ENCODE measurements around the gene PGD. TPM values are rescaled to one million over a fixed set of nuclear protein-coding genes. Genes with fewer than 3 reads are reported as not detected.

The PGD gene
- total and polyA plus RNA-seq, 10 of the 15 experiments (the other 5 are each of a cell fraction or from before 2014, with no cell fraction given) = 108 to 262 (median 171) TPM

DNA sequence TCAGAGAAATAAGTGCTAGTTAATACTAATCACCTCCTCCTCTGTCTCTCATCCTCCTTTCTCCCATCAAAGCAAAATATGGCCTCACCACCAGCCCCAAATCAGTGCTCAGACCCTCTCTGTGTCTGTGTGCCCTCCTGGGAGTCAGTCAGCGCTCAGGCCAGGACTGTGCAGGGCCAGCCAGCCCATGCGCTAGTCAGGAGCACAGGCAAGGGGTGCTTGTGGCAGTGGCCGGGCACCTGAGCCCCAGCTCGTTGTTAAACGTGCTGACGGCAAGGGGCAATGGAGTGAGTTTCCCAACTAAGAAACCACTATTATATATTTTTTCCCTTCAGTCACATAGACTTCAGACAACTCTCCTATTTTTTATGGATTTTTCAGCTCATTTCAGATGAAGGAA is 19.2 kb upstream of the PGD start:
- POLR2A ChIA-PET = no interaction called here
- WGBS (ENCODE audit: insufficient coverage, insufficient replicate concordance, low lambda C conversion rate, missing lambda C conversion rate) = 80% methylated on average over 6 of the region's 6 CpGs
- peaks cover 6% of the 10 kb centered on the region for H3K4me1 ChIP-seq (ENCODE audit: control insufficient read depth, insufficient read depth, low read length)
- H3K79me2 ChIP-seq (ENCODE audit: control insufficient read depth, insufficient read depth, low read length) = no peaks in the 10 kb centered on the region
- in situ Hi-C loops (cut with MboI) (no loop called here), intact Hi-C loops (cut with micrococcal nuclease; ENCODE audit: unreplicated experiment) (no loop called here)
- CTCF ChIA-PET = interaction anchor here (1.1 kb wide), 1 partner anchor 50 kb away, joined by 5 read pairs; the partner anchor contains the start of gene CENPS
- SMC1A ChIA-PET (ENCODE audit: uncharacterized antibody, unreplicated experiment) = no interaction called here
- no TSS peak for BruUV-seq (replicated peaks)
- H3K9me3 ChIP-seq (replicated peaks; ENCODE audit: control insufficient read depth, insufficient read depth, low read length) = no peaks in the 10 kb centered on the region
- no peaks in the 10 kb centered on the region for H3K27me3 ChIP-seq (replicated peaks in 1 of 2; ENCODE audit: control insufficient read depth in 2 of 2, insufficient read depth in 2 of 2, low read length in 1 of 2)
- peaks cover 0 to 2% of the 10 kb centered on the region in 2 experiments; a peak in 1 of 4 replicates for H3K36me3 ChIP-seq (ENCODE audit: control insufficient read depth in 2 of 2, insufficient read depth in 2 of 2, low read length in 1 of 2)
- no peaks in the 10 kb centered on the region for H4K20me1 ChIP-seq (ENCODE audit: control insufficient read depth, insufficient read depth)
- H2AFZ ChIP-seq (ENCODE audit: control insufficient read depth, low read depth, low read length) = no peak overlapping the region
- no peak overlapping the region for H3K4me2 ChIP-seq (ENCODE audit: control insufficient read depth, insufficient read depth)
- FAIRE-seq (no peak), ATAC-seq (no peak), DNase-seq (ENCODE audit: low read depth, low spot score) (no peak)
- no peak overlapping the region for H3K9ac ChIP-seq (ENCODE audit: control insufficient read depth, insufficient read depth, low read length)
- RAD21 ChIA-PET (ENCODE audit: unreplicated experiment) = no interaction called here
- TF ChIP-seq BHLHE40 (IDR thresholded peaks at IDR 0.05; ENCODE audit: borderline replicate concordance in 1 of 2, low read depth in 2 of 2, low read length in 1 of 2) (no peak), SMC3 (IDR thresholded peaks at IDR 0.05; ENCODE audit: borderline replicate concordance, low read length) (no peak), FOS (IDR thresholded peaks at IDR 0.05; ENCODE audit: borderline replicate concordance, extremely low read depth, insufficient read length) (no peak), ZNF217 (IDR thresholded peaks at IDR 0.05) (no peak), RAD21 (IDR thresholded peaks at IDR 0.05; ENCODE audit: insufficient read depth, low read depth, low read length) (no peak), FOXK2 (IDR thresholded peaks at IDR 0.05) (no peak), CHD2 (IDR thresholded peaks at IDR 0.05; ENCODE audit: borderline replicate concordance, low read depth, low read length) (no peak), HDAC2 (IDR thresholded peaks at IDR 0.05) (no peak), ZNF687 (IDR thresholded peaks at IDR 0.05) (no peak)
- TF ChIP-seq, protein P1, sequence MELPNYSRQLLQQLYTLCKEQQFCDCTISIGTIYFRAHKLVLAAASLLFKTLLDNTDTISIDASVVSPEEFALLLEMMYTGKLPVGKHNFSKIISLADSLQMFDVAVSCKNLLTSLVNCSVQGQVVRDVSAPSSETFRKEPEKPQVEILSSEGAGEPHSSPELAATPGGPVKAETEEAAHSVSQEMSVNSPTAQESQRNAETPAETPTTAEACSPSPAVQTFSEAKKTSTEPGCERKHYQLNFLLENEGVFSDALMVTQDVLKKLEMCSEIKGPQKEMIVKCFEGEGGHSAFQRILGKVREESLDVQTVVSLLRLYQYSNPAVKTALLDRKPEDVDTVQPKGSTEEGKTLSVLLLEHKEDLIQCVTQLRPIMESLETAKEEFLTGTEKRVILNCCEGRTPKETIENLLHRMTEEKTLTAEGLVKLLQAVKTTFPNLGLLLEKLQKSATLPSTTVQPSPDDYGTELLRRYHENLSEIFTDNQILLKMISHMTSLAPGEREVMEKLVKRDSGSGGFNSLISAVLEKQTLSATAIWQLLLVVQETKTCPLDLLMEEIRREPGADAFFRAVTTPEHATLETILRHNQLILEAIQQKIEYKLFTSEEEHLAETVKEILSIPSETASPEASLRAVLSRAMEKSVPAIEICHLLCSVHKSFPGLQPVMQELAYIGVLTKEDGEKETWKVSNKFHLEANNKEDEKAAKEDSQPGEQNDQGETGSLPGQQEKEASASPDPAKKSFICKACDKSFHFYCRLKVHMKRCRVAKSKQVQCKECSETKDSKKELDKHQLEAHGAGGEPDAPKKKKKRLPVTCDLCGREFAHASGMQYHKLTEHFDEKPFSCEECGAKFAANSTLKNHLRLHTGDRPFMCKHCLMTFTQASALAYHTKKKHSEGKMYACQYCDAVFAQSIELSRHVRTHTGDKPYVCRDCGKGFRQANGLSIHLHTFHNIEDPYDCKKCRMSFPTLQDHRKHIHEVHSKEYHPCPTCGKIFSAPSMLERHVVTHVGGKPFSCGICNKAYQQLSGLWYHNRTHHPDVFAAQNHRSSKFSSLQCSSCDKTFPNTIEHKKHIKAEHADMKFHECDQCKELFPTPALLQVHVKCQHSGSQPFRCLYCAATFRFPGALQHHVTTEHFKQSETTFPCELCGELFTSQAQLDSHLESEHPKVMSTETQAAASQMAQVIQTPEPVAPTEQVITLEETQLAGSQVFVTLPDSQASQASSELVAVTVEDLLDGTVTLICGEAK (IDR thresholded peaks at IDR 0.05; ENCODE audit: borderline replicate concordance) = no peak
- no peak overlapping the region for H3K27ac ChIP-seq (ENCODE audit: control insufficient read depth, insufficient read depth)
- H3K4me3 ChIP-seq = no peak overlapping the region

Measured in GM12878 (cell line).